IgD-negative memory B cell (primary cell): Measurements from ENCODE around the gene ATOSA. TPM values are rescaled to one million over a fixed set of nuclear protein-coding genes. Genes with fewer than 3 reads are reported as not detected.

Experiments
- H3K27ac Mint-ChIP-seq, 3 donors: one replicate each; pipeline ENCODE4 v1.8.0; 2020 to 2022; ENCODE audit warnings: mild to moderate bottlenecking in 3 of 3, mixed read lengths in 3 of 3, moderate library complexity in 1 of 3
- H3K27me3 Mint-ChIP-seq: one replicate; pipeline ENCODE4 v1.8.0; 2021; ENCODE audit warnings: mixed read lengths
- H3K36me3 Mint-ChIP-seq: one replicate; pipeline ENCODE4 v1.8.0; 2020; ENCODE audit warnings: mild to moderate bottlenecking, mixed read lengths
- H3K4me1 Mint-ChIP-seq, 3 donors: one replicate each; pipeline ENCODE4 v1.8.0; 2020 to 2022; ENCODE audit warnings: mixed read lengths in 3 of 3, mild to moderate bottlenecking in 1 of 3
- H3K4me3 Mint-ChIP-seq, 4 donors: one replicate each; pipeline ENCODE4 v1.8.0; 2020 to 2022; ENCODE audit warnings: mild to moderate bottlenecking in 4 of 4, mixed read lengths in 4 of 4, moderate library complexity in 3 of 4
- H3K9me3 Mint-ChIP-seq, 3 donors: one replicate each; pipeline ENCODE4 v1.8.0; 2020 to 2021; ENCODE audit warnings: mixed read lengths in 3 of 3, mild to moderate bottlenecking in 1 of 3
- polyA plus RNA-seq: library from polyadenylated mRNA; unstranded; fragments of 300-500 nt; fragmentation: Illumina TruSeq; gene quantifications from one replicate; pipeline ENCODE4 v1.2.3, GENCODE V29; 2021

ATOSA gene
- polyA plus RNA-seq, 1 donor from 2014 or later, result 29.0 TPM

- no peak overlapping the region for H3K4me3 Mint-ChIP-seq
- no peaks in the 10 kb centered on the region for H3K27me3 Mint-ChIP-seq
- H3K36me3 Mint-ChIP-seq, result peaks cover 5% of the 10 kb centered on the region
- peaks cover 7 to 15% (median 13%) of the 10 kb centered on the region in 3 donors for H3K4me1 Mint-ChIP-seq
- peak overlapping the region in 1 of 3 donors; percentile 71 for H3K27ac Mint-ChIP-seq
- no peaks in the 10 kb centered on the region for H3K9me3 Mint-ChIP-seq
These were observed 25.7 kb downstream of the ATOSA start for GRCh38 chr15:52653431-52653964.

GRCh38 chr15:52652984-52653383 lies 26.2 kb downstream of the ATOSA start:
- H3K9me3 Mint-ChIP-seq, result no peaks in the 10 kb centered on the region

GRCh38 chr15:52652286-52652685 lies 26.9 kb downstream of the ATOSA start:
- H3K36me3 Mint-ChIP-seq, result peaks cover 5% of the 10 kb centered on the region
- no peaks in the 10 kb centered on the region for H3K27me3 Mint-ChIP-seq
- peak overlapping the region in 1 of 4 donors; percentile 49 for H3K4me3 Mint-ChIP-seq
- H3K27ac Mint-ChIP-seq, result no peak overlapping the region
- H3K9me3 Mint-ChIP-seq, result no peaks in the 10 kb centered on the region
- peaks cover 5 to 10% (median 10%) of the 10 kb centered on the region in 3 donors for H3K4me1 Mint-ChIP-seq

More at GRCh38 chr15:52652984-52653383, 26.2 kb downstream of the ATOSA start:
- Mint-ChIP-seq H3K4me3 (no peak overlapping the region), H3K4me1 (peaks cover 7 to 10% (median 8%) of the 10 kb centered on the region in 3 donors), H3K27me3 (no peaks in the 10 kb centered on the region), H3K27ac (peak overlapping the region in 1 of 3 donors; percentile 71), H3K36me3 (peaks cover 5% of the 10 kb centered on the region)

- Mint-ChIP-seq H3K4me1 (peaks cover 3 to 10% (median 10%) of the 10 kb centered on the region in 3 donors), H3K27me3 (no peaks in the 10 kb centered on the region), H3K9me3 (no peaks in the 10 kb centered on the region), H3K4me3 (peak overlapping the region in 1 of 4 donors; percentile 49), H3K36me3 (peaks cover 5% of the 10 kb centered on the region), H3K27ac (peak overlapping the region in 2 of 3 donors; percentile 46 to 63)
These were observed 27.3 kb downstream of the ATOSA start for GRCh38 chr15:52651868-52652267.

GRCh38 chr15:52651114-52651513 lies 28.1 kb downstream of the ATOSA start:
- no peak overlapping the region for H3K4me3 Mint-ChIP-seq

GRCh38 chr15:52649686-52650085 lies 29.5 kb downstream of the ATOSA start:
- H3K4me3 Mint-ChIP-seq, result no peak overlapping the region

More at GRCh38 chr15:52651114-52651513, 28.1 kb downstream of the ATOSA start:
- no peaks in the 10 kb centered on the region for H3K9me3 Mint-ChIP-seq
- peaks cover 3 to 10% (median 10%) of the 10 kb centered on the region in 3 donors for H3K4me1 Mint-ChIP-seq
- no peaks in the 10 kb centered on the region for H3K27me3 Mint-ChIP-seq
- peak overlapping the region in 2 of 3 donors; percentile 35 to 63 for H3K27ac Mint-ChIP-seq
- peaks cover 5% of the 10 kb centered on the region for H3K36me3 Mint-ChIP-seq

GRCh38 chr15:52645916-52646315 lies 33.3 kb downstream of the ATOSA start:
- Mint-ChIP-seq H3K27ac (peak overlapping the region in 2 of 3 donors; percentile 0 to 20), H3K9me3 (no peaks in the 10 kb centered on the region), H3K4me3 (no peak overlapping the region), H3K36me3 (peaks cover 10% of the 10 kb centered on the region), H3K27me3 (no peaks in the 10 kb centered on the region), H3K4me1 (peaks cover 6 to 9% (median 7%) of the 10 kb centered on the region in 3 donors)

More at GRCh38 chr15:52649686-52650085, 29.5 kb downstream of the ATOSA start:
- H3K4me1 Mint-ChIP-seq, result peaks cover 2 to 15% (median 8%) of the 10 kb centered on the region in 3 donors
- no peak overlapping the region for H3K27ac Mint-ChIP-seq
- H3K36me3 Mint-ChIP-seq, result peaks cover 8% of the 10 kb centered on the region
- no peaks in the 10 kb centered on the region for H3K9me3 Mint-ChIP-seq
- H3K27me3 Mint-ChIP-seq, result no peaks in the 10 kb centered on the region

- Mint-ChIP-seq H3K27me3 (no peaks in the 10 kb centered on the region), H3K9me3 (no peaks in the 10 kb centered on the region), H3K4me1 (peaks cover 4 to 9% (median 7%) of the 10 kb centered on the region in 3 donors), H3K4me3 (no peak overlapping the region), H3K36me3 (peaks cover 11% of the 10 kb centered on the region), H3K27ac (peak overlapping the region in 2 of 3 donors; percentile 53 to 62)
These were observed 36.5 kb downstream of the ATOSA start for GRCh38 chr15:52642386-52643361.

- H3K4me1 Mint-ChIP-seq, result peaks cover 5 to 10% (median 8%) of the 10 kb centered on the region in 3 donors
These were observed 42.7 kb downstream of the ATOSA start for GRCh38 chr15:52636459-52636858.

GRCh38 chr15:52635908-52636307 lies 43.3 kb downstream of the ATOSA start:
- H3K9me3 Mint-ChIP-seq, result no peaks in the 10 kb centered on the region
- peaks cover 8 to 13% (median 8%) of the 10 kb centered on the region in 3 donors for H3K4me1 Mint-ChIP-seq
- no peak overlapping the region for H3K27ac Mint-ChIP-seq
- no peaks in the 10 kb centered on the region for H3K27me3 Mint-ChIP-seq
- no peak overlapping the region for H3K4me3 Mint-ChIP-seq
- peaks cover 6% of the 10 kb centered on the region for H3K36me3 Mint-ChIP-seq

More at GRCh38 chr15:52636459-52636858, 42.7 kb downstream of the ATOSA start:
- Mint-ChIP-seq H3K27ac (no peak overlapping the region), H3K36me3 (peaks cover 9% of the 10 kb centered on the region), H3K27me3 (no peaks in the 10 kb centered on the region), H3K9me3 (no peaks in the 10 kb centered on the region), H3K4me3 (no peak overlapping the region)

Other genes starting within 250 kb of the ATOSA start
- 16.7 TPM for gene MYO5A, start 150.5 kb downstream of the ATOSA start, polyA plus RNA-seq
- gene ARPP19, start 110.4 kb downstream of the ATOSA start, polyA plus RNA-seq, result 64.6 TPM
- not detected for gene ONECUT1, start 110.9 kb upstream of the ATOSA start, polyA plus RNA-seq